Activated gamma-delta T cell (primary cell): Measurements from ENCODE around the gene RAD51B.
"Not testable (repeated sequence)": the region's sequence is repeated elsewhere in the genome, so short reads cannot be mapped to it uniquely, and the experiment has no call there.

Experiments
- DNase-seq: peaks from one replicate; lab custom pipeline; 2025; lab: John Stamatoyannopoulos, UW

The RAD51B gene

DNA sequence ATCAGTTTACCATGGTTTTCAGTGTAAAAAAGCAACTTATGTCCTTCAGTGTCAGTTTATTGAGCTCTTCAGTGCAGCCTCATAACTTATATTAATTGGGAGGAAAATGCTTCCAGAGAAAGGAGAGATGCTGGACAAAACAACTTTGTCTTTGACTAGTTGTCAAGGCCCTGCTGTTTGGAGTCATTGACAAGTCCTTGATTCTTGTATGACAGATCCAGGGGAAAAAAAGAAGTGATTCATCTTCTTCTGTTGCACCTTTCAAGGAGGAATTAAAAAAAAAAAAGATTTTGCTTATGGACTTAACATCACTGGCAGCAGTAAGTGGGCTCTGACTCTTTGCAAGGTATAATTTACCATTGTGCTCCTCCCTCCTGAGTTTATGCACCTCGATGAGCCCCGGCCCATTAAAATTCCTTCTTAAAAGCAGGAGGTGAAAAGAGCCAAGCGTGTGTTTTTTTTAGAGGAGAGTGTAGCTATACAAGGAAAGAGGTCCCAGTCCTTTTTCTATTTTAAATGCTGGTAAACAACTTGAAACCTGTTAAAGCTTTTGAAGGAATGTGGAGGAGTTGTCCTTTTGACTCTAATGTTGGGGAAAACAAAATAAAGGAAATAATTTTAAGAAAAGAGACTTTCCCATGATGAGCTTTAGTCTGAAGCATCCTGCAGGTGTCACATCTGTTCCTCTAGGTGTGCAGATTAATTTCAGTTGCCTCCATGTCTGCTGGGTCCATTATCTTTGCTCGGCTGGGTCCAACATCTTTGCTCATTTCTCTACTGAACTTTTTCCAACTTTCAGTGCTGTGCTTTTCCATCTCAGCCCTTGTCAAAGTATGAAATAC, 431.6 kb downstream of the RAD51B start:
- DNase-seq, result no peak

- no peak for DNase-seq
Measured at GRCh38 chr14:68251769-68252100, 432.2 kb downstream of the RAD51B start.

DNA sequence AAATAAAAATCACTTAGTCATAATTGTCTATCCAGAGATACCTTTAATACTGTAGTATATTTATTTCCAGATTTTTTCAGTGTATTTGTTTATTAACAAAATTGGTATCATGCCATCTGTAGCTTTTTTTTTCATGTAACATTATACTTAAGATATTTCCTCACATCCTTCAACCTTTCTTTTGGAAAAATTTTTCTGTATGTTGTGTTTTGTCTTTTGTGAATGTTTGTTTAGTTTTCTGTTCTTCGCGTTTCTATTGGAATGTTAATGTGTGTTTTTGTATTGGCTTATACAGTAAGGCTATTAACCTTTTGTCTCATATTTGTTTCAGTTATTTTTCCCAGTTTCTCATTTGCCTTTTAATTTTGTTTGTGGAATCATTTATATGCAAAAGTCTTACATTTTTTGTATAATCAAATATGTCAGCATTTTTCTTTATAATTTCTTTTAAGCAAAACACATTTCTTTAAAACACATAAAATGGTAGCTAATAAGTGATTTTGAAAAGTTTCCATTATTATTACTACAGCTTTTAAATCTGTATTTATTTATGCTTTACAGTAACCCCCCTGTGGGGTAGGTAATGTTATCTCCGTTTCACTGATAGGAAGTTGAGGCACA, 433.7 kb downstream of the RAD51B start:
- no peak for DNase-seq

- no peak for DNase-seq
Measured at GRCh38 chr14:68253878-68254528, 434.4 kb downstream of the RAD51B start.

DNA sequence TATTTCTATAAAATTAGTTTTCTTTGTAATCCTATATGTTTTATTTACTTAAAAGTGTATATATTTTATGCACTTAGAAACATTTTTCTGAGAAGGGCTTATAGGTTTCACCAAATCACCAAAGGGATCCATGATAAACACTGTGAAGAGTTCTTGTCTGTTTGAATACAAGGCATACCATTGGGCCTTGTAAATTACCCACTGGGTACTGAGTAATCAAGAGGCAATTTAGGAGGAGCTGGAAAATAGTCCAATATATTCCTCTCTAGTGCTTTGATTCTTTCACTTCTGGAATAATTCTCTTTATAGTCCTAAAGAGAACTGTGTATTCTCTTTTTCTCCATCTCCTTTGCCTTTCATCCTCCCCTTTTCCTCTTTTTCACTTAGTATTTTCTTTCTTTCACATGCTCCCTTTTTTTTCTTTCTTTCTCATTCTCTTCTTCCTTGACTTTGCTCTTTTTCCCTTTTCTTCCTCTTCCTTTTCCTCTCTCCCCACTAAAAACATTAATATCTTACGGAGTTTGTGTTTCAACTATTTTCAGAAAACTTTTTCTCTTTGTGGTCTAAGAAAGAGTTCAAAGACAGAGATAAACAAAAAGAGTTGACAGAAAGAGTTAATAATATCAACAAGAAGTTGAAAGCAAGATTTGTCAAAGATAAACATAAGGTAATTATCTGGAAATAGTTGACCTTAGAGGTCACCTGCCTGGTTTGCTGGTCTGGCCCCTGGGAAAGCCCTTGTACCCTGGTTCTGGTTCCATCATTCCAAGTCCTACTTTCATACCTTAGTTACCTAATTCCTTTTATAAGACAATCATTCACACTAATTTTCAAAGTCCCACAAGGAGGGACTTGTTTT, 435.3 kb downstream of the RAD51B start:
- no peak for DNase-seq

- DNase-seq, result no peak
Measured at GRCh38 chr14:68255693-68256178, 436.2 kb downstream of the RAD51B start.

GRCh38 chr14:68257969-68258368, 438.4 kb downstream of the RAD51B start:
- no peak for DNase-seq

GRCh38 chr14:68258995-68259394, 439.4 kb downstream of the RAD51B start:
- DNase-seq, result not testable (repeated sequence)

DNA sequence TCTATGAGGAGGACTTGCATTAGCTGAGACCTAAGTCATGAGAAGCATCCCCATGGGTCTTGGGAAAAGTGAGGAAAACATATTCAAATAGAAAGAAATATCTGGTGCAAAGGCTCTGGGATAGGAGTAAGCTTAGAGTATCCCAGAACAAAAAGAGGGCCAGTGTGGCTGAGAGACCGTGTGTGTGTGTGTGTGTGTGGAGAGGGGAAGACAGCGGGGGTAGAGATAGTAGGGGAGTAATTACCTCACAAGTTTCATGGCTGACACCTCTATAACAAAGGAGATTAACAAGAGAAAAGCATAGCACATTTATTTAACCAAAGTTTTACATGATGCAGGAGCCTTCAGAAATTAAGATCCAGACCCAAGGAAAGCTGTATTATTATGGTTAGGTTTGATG, 440.5 kb downstream of the RAD51B start:
- no peak for DNase-seq

DNA sequence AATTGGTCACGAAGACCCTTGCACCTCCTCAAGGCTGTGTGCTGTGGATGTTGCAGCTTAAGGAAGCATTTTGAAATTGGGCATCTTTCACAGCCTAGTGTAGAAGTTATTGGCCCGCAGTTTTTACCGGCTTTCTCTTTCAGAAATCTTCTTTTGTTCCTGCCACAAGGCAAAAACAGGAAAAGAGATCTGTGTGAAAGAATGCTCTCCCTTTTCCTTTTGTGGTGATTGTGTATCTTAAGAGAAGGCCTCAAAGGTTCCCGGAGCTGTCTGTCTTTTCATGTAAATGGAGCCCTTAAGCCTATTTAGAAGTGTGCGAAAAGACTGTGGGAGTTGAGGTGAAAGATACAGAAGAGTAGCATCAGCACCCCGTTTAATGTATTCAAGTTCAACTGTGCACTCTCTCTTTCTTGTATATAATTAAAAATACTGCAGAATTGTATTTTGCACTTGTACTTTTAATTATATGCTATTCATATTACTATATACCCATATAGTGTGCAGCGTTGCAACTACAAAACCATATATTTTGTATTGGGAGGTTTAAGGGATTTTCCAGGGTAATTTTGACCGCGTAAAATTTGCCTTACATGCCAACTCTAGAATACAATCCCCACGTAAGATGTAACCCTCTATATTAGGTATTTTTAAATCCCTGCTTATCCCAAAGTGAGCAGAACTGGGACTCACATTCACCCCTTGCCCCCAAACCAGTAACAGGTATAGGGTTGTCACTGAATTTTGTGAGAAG, 441.7 kb downstream of the RAD51B start:
- no peak for DNase-seq

GRCh38 chr14:68262567-68262966, 443.0 kb downstream of the RAD51B start:
- DNase-seq, result no peak

DNA sequence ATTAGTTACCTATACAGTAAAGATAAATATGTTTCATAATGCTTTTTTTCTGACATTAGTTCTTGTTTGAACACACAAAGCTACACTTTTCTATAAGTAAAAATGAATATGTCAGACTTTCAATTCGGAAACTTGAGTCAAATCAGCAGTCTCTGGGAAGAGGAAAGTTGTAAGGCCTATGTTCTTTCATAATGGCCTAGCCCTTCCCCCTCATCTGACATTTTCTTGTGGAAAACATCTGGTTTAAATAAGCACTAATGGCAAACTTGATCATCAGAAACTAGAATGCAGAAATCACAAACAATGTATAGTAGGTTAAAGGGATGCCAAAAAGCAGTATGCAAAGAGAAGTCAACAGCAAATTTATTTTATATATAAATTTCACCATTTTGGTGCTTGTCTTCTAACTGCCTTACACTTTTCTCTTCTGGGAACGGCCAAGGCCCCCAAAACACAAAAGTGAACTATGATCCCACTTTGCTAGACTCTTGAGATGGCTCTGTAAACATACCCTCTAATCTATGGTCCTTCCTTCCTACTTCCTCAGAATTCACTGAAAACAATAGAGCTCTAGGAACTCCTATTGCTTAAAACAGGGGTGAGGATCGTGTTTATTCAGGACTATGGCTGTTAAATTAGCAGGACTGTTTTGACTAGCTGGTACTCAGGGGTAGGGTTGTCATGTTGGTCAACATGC, 444.1 kb downstream of the RAD51B start:
- no peak for DNase-seq

- DNase-seq, result no peak
Measured at GRCh38 chr14:68264260-68264569, 444.6 kb downstream of the RAD51B start.

DNA sequence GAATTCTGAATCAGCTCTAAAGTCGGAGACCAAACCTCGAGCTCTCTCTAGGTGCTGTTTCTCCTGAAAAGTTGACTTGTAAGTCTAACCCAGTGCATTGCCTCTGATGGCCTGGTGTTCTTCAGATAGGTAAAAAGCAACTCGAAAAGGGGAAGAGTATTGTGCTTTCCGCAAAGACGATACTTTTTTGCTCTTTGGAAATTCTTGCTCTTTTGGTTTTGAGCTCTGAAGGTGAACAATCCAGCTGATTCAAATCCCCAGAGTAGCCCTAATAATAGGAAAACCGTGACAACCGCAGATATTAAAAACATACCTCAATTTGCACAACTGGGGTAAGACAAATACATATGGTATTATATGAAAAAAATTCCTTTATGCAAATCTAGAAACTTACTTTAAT, 447.4 kb downstream of the RAD51B start:
- DNase-seq, result no peak

DNA sequence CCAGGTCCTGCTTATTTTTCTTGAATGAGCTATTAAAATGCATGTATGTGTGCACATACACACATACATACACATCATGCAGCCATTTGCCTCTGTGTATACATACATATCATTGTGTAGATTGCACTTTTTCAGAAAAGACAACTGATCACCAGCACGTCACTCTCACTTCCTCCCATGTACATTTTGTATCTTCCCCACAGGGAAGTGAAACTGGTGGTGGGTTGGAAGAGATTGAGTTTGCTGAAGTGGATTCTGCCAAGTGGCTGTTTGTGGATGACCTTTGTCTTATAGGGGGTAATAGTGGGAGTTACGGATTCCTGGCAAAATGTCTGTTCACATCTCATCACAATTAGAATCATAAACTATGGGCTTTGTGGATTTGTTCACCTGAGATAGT, 448.6 kb downstream of the RAD51B start:
- no peak for DNase-seq

GRCh38 chr14:68268719-68269118, 449.1 kb downstream of the RAD51B start:
- no peak for DNase-seq

- no peak for DNase-seq
Measured at GRCh38 chr14:68269136-68269927, 449.8 kb downstream of the RAD51B start.

DNA sequence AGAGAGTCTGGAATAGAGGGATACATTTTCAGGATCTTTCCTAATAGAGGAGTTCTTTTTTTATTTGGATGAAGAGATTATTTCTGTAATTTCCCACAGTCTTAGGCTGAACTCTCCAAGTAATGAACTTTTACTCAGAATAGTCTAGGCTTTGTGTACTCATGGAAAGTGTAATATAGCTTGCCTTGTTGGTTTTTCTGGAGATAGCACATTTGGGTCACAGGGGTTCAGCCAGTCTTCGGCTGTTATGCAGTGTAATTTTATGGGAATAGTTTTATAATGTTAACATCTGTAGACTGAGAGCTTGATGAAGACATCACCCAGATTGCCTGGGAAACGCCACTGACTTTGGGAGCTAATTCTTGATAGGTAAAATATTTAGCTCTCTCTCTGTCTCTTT, 450.8 kb downstream of the RAD51B start:
- no peak for DNase-seq

- DNase-seq, result no peak
Measured at GRCh38 chr14:68271913-68272391, 452.4 kb downstream of the RAD51B start.

GRCh38 chr14:68273413-68273812, 453.8 kb downstream of the RAD51B start:
- DNase-seq, result no peak
